Smooth muscle cell (in vitro differentiated cells): ENCODE results near the gene IRF4. TPM values are rescaled to one million over a fixed set of nuclear protein-coding genes. Genes with fewer than 3 reads are reported as not detected.
"Not testable (repeated sequence)": the region's sequence is repeated elsewhere in the genome, so short reads cannot be mapped to it uniquely, and the experiment has no call there.

Experiments
- DNase-seq: peaks from one replicate; lab custom pipeline; 2025; ENCODE audit not compliant: unreplicated experiment; lab: John Stamatoyannopoulos, UW
- H2AFZ ChIP-seq: fragments of 200-600 bp; sonication (generic); 2 replicates; pipeline ENCODE4 v1.6.0; 2016; ENCODE audit warnings: antibody characterized with exemption, low read depth, mild to moderate bottlenecking
- H3F3A ChIP-seq: fragments of 200-600 bp; sonication (generic); 2 replicates; pipeline ENCODE4 v1.6.0; 2017; ENCODE audit warnings: antibody characterized with exemption, low read depth
- H3K27ac ChIP-seq: fragments of 200-600 bp; sonication (generic); 2 replicates; pipeline ENCODE4 v1.5.1; 2016; ENCODE audit warnings: low read depth, mild to moderate bottlenecking
- H3K27me3 ChIP-seq: fragments of 200-600 bp; sonication (generic); 2 replicates; pipeline ENCODE4 v1.6.1; 2016; ENCODE audit warnings: low read depth, mild to moderate bottlenecking
- H3K36me3 ChIP-seq: fragments of 200-600 bp; sonication (generic); 2 replicates; pipeline ENCODE4 v1.5.1; 2016; ENCODE audit warnings: low read depth
- H3K4me1 ChIP-seq: fragments of 200-600 bp; sonication (generic); 2 replicates; pipeline ENCODE4 v1.5.1; 2016; ENCODE audit warnings: low read depth
- H3K4me2 ChIP-seq: fragments of 200-600 bp; sonication (generic); 2 replicates; pipeline ENCODE4 v1.6.0; 2016; ENCODE audit warnings: mild to moderate bottlenecking
- H3K4me3 ChIP-seq: fragments of 200-600 bp; sonication (generic); 2 replicates; pipeline ENCODE4 v1.5.1; 2016; ENCODE audit warnings: mild to moderate bottlenecking
- H3K79me2 ChIP-seq: fragments of 200-600 bp; sonication (generic); 2 replicates; pipeline ENCODE4 v1.6.0; 2016; ENCODE audit warnings: low read depth, mild to moderate bottlenecking
- H3K9ac ChIP-seq: fragments of 200-600 bp; sonication (generic); 2 replicates; pipeline ENCODE4 v1.6.0; 2016; ENCODE audit warnings: low read depth
- H3K9me3 ChIP-seq: fragments of 200-600 bp; sonication (generic); replicated peaks from 2 replicates; pipeline ENCODE4 v1.5.1; 2016; ENCODE audit warnings: low read depth
- H4K20me1 ChIP-seq: fragments of 200-600 bp; sonication (generic); 2 replicates; pipeline ENCODE4 v1.6.0; 2016; ENCODE audit warnings: low read depth
- CTCF ChIP-seq: fragments of 200-600 bp; sonication (generic); IDR thresholded peaks from 2 replicates; pipeline ENCODE4 v1.5.1; 2017; ENCODE audit warnings: borderline replicate concordance, mild to moderate bottlenecking, antibody characterized with exemption; ENCODE audit not compliant: insufficient read depth, poor library complexity, severe bottlenecking
- WGBS: methylation state at CpG from one replicate; pipeline ENCODE4 v1.1.7; 2016; ENCODE audit warnings: low lambda C conversion rate; 5-methylcytosine and 5-hydroxymethylcytosine counted together
- polyA plus RNA-seq: library from polyadenylated mRNA; unstranded; fragments of >200 nt; fragmentation: Nextera tagmentation; extraction: Ambion mirVana; gene quantifications from 2 replicates; pipeline ENCODE4 v1.2.1, GENCODE V29; 2016
- total RNA-seq: library from RNA; depleted of rRNA; stranded (reverse); fragments of >200 nt; gene quantifications from 2 replicates; pipeline ENCODE4 v1.2.3, GENCODE V29; 2014

Gene IRF4
- total and polyA plus RNA-seq, 2 experiments from 2014 or later = 0.04 TPM; not detected in 1

DNA sequence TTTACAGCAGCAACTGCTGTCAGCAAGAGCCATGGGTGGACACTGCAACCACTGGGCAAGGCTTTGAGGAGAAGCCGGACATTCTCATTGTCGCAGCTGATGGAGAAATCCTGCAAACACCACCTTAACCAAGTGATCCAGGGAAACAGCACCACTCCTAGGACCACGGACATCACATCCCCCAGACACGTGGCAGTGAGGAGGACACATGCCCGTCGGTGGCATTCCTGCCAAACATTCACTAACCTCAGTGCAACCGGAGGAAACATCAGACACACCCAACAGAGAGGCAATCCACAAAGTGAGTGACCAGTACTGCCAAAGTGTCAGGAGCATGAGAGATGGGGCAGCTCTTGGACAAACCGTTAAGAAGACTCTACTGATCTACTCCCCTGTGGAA, 16.6 kb upstream of the IRF4 start:
- WGBS = 81% methylated on average over 8 of the region's 8 CpGs
- Histone ChIP-seq H3K4me3 (no peak overlapping the region), H3K9ac (no peak overlapping the region)

GRCh38 chr6:376827-377640, 14.5 kb upstream of the IRF4 start:
- Histone ChIP-seq H3K79me2 (no peaks in the 10 kb centered on the region), H3K27ac (no peak overlapping the region), H3K9me3 (no peaks in the 10 kb centered on the region), H4K20me1 (no peaks in the 10 kb centered on the region), H3K4me1 (no peaks in the 10 kb centered on the region), H3K36me3 (no peaks in the 10 kb centered on the region), H3K27me3 (peaks cover 16% of the 10 kb centered on the region), H3K9ac (no peak overlapping the region), H3K4me3 (no peak overlapping the region), H2AFZ (no peak overlapping the region), H3F3A (no peaks in the 10 kb centered on the region), H3K4me2 (no peak overlapping the region)
- 77% methylated on average over 10 of the region's 10 CpGs for WGBS
- no peak for DNase-seq
- no peak for TF ChIP-seq CTCF

More for the DNA sequence above, 16.6 kb upstream of the IRF4 start:
- Histone ChIP-seq H3K36me3 (no peaks in the 10 kb centered on the region), H3K27ac (no peak overlapping the region), H3K4me2 (no peak overlapping the region), H4K20me1 (no peaks in the 10 kb centered on the region), H3F3A (no peaks in the 10 kb centered on the region), H3K9me3 (no peaks in the 10 kb centered on the region), H3K4me1 (no peaks in the 10 kb centered on the region), H3K79me2 (no peaks in the 10 kb centered on the region), H2AFZ (no peak overlapping the region), H3K27me3 (peaks cover 4% of the 10 kb centered on the region)
- no peak for TF ChIP-seq CTCF
- no peak for DNase-seq

- H3K9ac ChIP-seq, H3F3A ChIP-seq, H3K4me2 ChIP-seq, H3K4me3 ChIP-seq, H3K36me3 ChIP-seq, H3K4me1 ChIP-seq, DNase-seq, H3K27ac ChIP-seq, H2AFZ ChIP-seq, H3K9me3 ChIP-seq, H4K20me1 ChIP-seq, H3K79me2 ChIP-seq: not testable (repeated sequence)
- WGBS = 87% methylated on average over 13 of the region's 13 CpGs
- H3K27me3 ChIP-seq = peaks cover 18% of the 10 kb centered on the region
Observed at GRCh38 chr6:377641-378020, 13.9 kb upstream of the IRF4 start.

GRCh38 chr6:378090-378957, 13.2 kb upstream of the IRF4 start:
- Histone ChIP-seq H3K9me3 (no peaks in the 10 kb centered on the region), H3K9ac (no peak overlapping the region), H3K27me3 (peaks cover 18% of the 10 kb centered on the region), H3K4me1 (no peaks in the 10 kb centered on the region), H3F3A (no peaks in the 10 kb centered on the region), H2AFZ (no peak overlapping the region), H3K4me3 (no peak overlapping the region), H3K4me2 (no peak overlapping the region), H4K20me1 (no peaks in the 10 kb centered on the region), H3K27ac (no peak overlapping the region), H3K36me3 (no peaks in the 10 kb centered on the region), H3K79me2 (no peaks in the 10 kb centered on the region)
- WGBS = 81% methylated on average over 24 of the region's 24 CpGs
- DNase-seq = no peak
- TF ChIP-seq CTCF = no peak
